ENCODE measurements around the gene ALG10B.

DNA sequence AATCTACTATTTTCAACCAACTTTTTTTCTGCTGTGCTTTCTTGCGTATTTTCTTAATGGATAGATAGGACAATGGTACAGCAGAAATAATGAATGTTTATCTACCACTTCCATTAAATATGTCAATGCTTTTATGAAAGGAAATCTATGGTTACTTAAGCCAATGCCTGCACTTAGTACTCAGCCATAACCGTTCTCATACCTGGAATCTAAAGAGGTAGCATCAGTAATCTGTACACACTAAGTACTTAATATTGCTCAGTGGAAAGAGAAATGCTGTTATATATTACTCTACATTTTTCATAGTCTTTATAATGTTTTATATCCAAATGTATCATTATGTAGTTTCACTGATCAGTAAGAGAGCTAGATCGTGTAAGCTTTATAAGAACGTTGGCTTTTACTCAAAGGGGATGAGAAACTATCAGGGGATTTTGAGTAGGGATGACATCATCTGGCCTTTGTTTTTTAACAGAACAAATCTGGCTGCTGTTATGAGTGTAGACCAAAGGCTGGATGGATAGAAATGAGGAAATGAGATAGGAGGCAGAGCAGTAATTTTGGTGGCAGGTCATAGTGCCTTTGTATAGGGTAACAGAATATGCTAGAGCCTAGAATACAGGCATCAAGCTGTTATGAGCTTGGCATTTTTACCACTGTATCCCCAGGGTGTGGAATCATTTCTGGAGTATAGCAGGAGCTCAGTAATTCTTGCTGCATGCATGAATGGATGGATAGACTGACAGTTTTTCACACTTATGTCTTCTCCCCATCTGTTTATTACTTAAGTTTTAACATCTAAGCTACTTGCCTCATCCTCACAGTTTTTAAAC is 34.0 kb downstream of the ALG10B start:
- TF ChIP-seq POLR2AphosphoS5 (IDR thresholded peaks at IDR 0.05; ENCODE audit: low read depth, low read length), result no peak
- TF ChIP-seq SIN3A (IDR thresholded peaks at IDR 0.05; ENCODE audit: borderline replicate concordance, insufficient read depth, low read length), result no peak
- TF ChIP-seq, protein P1, sequence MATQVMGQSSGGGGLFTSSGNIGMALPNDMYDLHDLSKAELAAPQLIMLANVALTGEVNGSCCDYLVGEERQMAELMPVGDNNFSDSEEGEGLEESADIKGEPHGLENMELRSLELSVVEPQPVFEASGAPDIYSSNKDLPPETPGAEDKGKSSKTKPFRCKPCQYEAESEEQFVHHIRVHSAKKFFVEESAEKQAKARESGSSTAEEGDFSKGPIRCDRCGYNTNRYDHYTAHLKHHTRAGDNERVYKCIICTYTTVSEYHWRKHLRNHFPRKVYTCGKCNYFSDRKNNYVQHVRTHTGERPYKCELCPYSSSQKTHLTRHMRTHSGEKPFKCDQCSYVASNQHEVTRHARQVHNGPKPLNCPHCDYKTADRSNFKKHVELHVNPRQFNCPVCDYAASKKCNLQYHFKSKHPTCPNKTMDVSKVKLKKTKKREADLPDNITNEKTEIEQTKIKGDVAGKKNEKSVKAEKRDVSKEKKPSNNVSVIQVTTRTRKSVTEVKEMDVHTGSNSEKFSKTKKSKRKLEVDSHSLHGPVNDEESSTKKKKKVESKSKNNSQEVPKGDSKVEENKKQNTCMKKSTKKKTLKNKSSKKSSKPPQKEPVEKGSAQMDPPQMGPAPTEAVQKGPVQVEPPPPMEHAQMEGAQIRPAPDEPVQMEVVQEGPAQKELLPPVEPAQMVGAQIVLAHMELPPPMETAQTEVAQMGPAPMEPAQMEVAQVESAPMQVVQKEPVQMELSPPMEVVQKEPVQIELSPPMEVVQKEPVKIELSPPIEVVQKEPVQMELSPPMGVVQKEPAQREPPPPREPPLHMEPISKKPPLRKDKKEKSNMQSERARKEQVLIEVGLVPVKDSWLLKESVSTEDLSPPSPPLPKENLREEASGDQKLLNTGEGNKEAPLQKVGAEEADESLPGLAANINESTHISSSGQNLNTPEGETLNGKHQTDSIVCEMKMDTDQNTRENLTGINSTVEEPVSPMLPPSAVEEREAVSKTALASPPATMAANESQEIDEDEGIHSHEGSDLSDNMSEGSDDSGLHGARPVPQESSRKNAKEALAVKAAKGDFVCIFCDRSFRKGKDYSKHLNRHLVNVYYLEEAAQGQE (IDR thresholded peaks at IDR 0.05; ENCODE audit: insufficient read depth in 1 of 2, low read depth in 2 of 2, low read length in 2 of 2), result no peak
- TF ChIP-seq FOXP2 (optimal IDR thresholded peaks at IDR 0.05; ENCODE audit: borderline replicate concordance, extremely low read depth, extremely low read length, insufficient read depth), result no peak
- no peak for TF ChIP-seq TAF1 (IDR thresholded peaks at IDR 0.05; ENCODE audit: borderline replicate concordance, insufficient read depth, low read length)

Measured in PFSK-1 (cell line).